Kidney glomerular epithelial cell (primary cell): ENCODE data around the gene EVC2.
A peak's percentile ranks its signal among the peaks of the same experiment; 100 is the strongest.

Experiments
- DNase-seq: peaks from one replicate; lab custom pipeline; 2025; lab: John Stamatoyannopoulos, UW

EVC2 gene

DNA sequence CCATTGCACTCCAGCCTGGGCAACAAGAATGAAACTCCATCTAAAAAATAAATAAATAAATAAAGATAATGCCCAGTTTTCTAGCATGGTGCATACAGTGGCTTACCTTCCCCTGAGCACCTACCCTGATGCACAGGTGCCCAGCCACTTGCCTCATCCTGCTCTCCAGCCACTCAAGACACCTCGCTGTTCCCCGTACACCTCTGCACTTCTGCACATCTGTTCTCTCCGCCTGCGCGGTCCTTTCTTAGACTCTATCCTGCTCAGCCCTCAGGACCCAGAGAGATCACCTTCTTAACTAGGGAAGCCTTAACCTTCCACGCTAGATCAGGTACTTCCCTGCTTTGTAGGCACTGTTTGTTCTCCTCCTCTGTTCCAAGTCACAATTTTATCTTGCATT is 5.5 kb upstream of the EVC2 start:
- DNase-seq: no peak

DNA sequence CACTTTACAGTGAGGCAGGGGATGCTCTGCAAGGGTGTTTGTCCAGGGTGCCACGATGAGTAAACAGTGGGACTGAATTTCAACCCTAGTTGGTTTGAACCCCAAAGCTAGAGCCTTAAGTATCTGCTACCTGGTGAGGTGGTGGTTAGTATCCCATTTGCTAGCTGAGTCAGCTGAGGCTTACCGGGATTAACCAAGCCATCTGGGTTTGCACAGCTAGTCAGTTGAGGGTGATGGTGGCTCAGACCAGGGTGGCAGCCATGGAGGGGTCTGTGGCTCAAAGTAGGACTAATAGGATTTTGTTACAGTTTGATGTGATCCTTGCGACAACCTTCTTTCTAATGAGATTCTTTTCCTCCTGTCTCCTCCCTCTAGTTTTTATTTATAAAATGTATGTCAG is 4.6 kb upstream of the EVC2 start:
- DNase-seq: no peak

DNA sequence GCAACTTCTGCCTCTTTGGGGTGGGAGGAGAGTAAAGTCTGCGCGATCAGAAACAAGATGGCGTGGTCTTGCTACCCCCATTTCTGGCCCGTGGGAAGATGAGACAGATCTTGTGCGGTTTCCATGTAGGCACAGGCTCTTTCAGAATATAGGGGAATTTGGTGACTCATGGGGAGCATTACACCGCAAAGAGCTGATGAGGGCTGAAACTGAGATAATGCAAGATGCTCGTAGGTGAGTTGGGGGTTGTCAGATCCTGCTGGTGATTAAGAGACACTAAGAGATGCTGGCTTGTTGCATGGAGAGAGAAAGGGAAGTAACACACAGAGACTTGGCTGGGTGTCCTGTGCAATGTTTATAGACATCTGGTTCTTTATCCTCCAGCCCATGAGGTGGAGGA is 4.2 kb upstream of the EVC2 start:
- DNase-seq: peak; percentile 71

DNA sequence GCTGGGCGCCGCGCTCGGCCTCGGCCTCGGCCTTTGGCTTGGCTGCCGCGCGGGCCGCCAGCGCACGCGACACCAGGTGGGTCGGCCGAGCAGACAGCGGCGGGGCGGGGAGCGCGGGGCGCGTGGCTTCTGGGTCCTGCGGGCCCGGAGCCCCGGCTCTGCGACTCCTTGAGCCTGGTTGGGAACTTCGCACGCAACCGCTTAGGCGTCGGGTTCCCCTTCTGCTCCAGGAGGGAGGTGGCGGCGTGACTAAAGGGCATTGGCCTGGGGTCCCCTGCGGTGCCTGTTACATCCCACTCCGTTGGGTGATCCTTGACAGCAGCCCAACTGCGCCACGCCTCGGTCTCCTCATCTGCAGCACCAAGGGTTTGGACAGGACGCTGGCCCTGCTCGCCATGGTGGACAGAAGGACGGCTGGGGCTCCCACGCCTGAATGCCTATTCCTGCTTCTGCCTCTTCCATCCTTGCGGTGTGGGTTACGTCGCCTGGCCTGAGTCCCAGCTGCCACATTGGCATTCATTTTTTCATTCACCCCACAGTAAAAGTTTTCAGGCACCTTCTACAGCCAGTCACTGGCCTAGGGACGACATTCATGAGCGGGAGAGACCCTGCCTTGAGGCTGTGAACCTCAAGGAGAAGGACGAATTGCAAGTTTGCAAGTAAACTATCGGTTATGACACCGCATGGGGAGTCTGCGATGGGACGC is 3.3 kb upstream of the EVC2 start:
- no peak for DNase-seq

DNA sequence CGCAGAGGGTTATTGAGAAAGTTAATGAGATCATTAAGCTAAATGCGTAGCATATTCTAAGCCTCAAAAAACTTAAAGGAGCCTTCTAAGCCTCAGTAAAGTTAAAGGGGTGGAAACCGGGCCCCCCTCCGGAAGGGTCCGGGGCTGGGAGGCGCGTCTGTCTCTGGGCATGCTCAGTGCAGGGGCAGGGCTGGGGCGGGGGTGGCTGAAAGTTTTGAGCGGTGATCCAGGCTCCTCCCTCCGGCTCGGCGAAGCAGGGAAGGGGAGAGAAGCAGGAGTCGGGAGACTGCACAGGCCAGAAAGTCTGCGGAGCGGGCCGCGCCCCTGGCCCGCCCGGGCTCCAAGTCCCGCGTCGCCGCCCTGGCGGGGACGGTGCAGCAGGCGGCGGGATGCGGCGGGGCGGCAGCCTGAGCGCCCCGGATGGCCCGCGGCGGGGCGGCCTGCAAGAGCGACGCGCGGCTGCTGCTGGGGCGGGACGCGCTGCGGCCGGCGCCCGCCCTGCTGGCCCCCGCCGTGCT is 2.7 kb upstream of the EVC2 start, which contains the start of gene EVC:
Gene EVC, plus strand, starts transcription at position 241 of the 518 bp plus-strand sequence. Its CDS starts 180 bp downstream, at position 421.
- DNase-seq: peak; percentile 68

DNA sequence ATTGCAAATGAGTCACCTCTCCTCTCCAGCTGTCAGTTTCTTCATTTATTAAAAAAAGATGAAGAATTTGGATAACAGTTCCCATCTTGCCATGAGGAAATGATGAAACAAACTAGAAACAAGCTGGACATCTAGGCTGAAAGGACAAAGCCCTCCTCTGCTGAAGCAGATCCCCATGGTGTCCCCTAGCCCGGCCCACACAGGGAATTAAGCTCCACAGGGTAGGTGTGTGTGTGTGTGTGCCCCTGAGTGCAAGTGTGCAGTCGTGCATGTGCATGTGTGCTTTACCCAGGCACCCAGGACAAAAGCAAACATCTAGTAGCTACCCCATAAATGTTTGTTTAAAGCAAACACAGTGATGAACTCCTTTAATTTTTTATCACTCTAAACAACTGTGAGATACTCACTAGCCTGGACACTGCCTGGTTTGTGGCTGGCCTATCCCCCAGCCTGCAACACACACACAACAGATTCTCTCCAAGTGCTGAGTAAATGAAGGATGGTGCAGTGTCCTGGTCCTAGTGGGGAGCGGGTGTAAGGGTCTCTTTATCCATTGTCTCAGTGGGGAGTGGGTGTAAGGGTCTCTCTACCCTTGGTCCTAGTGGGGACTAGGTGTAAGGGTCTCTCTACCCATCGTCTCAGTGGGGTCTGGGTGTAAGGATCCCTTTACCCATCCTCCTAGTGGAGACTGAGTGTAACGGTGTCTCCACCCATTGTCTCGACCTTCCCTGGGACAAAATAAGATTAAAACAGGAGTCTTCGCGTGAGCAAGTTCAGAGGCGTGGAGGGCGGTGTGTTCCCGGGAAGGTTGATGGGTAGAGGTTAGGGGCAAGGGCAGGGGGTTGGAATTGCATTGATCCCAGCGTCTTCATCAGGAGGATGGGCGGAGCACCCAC is 2.0 kb upstream of the EVC2 start:
- DNase-seq: peak; percentile 39

DNA sequence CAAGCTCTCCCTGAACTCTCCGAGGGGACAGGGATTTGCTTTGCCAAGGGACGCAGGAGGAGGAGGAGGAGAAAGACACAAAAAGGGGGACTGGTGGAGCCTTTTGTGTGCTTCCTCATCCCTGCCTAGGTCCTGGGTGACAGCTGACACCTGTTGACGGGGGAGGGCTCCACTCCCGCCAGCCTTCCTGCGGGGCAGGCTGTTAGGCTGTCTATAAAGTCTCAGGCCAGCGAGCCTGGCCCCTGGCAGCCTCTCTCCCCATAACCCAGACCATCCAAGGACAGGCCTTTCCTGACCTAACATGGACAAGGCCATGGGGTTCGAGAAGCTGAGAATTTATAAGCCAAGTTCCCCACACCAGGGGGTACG is 832 bp upstream of the EVC2 start:
- no peak for DNase-seq

DNA sequence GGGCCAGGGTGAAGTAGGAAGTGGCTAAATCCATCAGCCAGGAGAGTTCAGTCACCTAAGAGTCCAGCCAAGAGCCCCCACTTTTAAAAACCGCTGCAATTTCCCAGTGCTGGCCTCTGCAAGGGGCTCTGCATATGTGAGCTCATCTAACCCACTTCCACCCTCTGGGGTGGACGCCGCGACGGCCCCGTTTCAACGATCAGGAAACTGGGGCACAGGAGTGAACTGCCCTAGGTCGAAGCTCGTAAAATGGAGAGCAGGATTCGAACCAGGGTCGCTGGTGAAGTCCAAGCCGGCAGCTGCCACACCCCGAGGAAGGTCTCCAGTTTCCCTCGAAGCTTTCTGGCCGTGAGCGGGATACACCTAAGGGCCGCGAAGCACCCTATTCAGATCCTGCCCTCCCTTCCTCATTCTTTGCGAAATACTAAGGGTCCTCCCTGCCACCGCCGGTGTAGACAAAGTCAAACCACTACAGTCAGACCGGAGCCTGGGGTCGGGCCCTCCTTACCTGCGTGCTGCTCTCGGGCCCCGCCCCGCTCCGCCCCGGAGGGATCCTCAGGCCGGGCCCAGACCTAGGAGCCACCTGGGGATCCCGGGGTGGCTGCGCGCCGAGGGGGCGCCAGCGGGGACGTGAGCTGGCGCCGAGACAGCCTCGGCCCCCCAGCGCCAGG is 446 bp downstream of the EVC2 start:
- DNase-seq: peak; percentile 29

DNA sequence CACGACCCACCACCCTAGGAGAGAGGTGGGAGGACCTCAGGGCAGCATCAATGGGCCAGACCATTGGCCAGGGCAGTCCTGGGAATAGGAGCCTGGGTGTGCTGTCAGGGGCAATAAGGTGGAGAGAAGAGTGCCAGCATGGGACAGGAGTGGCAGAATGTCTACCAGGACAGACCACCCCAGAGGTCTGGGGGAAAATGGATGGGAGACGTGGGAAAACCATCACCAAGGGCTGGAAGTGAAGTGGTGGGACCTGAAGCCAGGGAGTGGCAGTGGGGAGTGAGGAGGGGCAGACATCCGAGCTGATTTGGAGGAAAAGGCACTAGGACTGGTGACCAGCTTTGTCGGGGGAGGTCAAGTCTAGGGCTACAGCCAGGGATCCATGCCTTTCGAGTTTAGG is 993 bp downstream of the EVC2 start:
- no peak for DNase-seq

DNA sequence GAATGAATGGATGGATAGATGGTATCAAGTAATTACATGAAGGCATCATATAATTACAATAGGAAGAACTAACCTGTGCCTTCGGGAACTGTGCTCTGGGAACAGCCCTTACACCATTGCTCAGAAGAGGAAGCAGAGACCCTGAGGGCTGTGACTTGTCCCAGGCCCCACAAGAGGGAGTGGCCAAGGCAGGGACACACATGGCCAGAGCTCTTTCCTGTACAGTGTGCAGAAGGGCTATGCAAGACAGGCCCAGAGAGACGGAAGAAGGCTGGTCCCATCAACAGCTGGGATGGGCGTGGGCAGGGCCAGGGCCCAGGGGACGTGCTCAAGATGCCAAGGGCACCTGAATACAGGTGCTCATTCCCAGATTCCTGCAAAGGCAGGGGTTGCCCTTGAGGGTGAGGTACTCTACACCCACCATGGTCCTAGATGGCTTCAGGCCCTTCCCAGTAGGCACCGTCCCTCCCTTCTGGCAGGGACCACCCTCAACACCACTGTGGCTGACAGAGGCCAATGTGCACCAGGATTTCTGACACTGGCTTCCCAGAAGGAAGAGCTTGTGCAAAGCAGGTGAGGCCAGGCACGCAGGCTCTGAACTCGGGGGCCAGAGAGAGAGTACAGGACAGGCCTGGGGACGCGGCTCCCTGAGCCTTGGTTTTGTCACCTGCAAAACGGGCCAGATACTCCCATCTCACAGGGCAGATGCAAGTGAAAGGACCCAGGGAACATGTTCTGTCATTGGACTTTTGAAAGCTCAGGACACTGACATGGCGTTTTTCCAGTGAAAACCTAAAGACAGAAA is 1.7 kb downstream of the EVC2 start:
- no peak for DNase-seq

DNA sequence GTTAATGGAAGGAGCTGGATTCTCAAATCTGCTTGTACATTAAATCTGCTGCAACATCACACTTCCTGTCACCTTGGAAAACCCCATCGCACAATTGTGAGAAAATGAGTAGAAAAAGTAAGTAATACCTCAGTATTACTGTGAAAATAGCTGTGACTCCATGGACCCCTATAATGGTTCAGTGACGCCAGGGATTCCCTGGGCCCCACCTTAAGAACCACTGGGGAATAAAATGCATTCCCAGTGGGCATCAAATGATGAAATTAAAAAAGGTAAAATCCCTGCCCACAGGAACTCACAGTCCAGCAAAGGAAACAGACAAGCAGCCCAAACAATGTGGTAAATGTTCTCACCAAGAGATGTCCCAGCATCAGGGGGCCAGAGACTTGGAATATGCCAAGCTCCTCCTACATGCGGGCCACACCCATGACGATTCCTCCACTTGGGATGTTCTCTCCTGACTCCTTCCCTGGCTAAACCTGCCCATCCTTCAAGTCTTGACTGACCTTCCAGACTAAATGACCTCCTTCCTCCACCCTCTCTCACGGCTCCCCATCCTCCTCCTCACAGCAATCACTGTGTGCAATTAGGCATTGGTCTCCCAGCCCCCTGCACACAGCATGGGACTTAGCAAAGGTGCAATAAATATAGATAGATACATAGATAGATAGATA is 2.6 kb downstream of the EVC2 start:
- no peak for DNase-seq

DNA sequence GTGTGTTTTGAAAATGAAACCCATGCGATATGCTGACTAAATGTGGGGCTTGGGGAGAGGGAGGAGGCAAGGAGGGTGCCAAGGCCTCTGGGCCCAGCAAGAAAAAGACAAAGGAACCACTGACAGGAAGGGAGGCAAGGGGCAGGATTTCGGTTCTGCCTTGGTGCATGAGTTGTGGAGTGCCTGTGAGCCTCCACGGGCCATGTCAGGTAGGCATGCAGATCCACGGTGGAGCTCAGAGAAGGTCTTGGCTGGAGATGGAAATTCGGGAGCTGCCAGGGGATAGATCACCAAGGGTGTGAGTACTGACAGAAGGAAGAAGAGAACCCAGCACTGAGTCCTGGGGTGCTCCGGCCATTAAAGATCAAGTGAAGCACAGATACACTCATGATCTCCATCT is 4.1 kb downstream of the EVC2 start:
- DNase-seq: no peak

DNA sequence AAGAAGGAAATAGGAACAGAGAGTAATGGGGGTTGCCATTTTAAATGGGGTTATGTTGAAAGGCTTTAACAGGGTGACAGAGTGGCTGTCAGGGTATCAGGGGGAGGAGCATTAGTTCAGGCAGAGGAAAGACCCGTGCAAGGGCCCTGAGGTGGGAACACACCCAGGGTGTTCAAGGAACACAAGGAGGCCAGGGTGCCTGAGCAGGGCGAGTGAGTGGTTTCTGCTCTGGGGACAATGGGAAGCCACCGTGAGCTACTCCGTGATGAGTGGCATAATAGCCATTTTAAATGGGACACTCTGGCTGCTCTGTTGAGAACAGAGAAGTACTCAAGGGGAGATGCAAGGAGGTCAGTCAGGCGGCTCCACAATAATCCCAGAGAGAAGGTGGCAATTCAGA is 4.5 kb downstream of the EVC2 start:
- DNase-seq: no peak

DNA sequence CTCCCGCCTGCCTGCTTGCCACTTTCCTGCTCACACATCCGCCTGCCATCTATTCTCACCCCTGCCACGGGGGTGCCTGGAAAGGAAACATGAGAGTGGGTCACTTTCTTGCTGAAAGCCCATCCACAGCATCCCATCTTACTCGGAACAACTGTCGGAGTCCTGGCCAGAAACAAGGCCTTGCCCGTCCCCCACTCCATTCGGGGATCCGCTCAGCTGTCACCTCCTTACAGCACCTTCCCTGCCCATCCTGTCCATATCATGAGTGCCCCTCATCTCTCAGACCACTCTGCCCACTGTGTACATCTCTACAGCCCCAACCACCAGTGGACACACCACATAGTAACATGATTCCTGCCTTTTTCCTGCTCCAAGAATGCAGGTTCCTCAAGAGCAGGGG is 6.4 kb downstream of the EVC2 start:
- no peak for DNase-seq

DNA sequence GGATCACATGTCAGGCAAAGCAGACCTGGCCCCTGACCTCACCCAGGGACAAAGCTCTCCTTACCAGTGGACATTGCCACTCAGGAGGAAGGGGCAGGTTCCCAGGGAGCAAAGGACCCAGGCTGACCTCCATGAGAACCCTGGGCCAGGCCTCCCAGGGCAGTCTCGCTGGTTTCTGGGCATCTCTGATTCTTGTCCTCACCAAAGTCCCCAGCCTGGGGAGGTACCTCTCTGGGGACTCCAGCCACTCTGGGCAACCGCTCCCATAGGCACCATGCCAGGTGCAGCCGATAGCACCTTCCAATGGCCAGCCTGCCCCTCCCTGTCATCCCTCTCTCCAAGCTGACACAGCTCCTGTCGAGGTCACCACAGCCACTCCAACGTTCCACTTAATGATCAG is 7.9 kb downstream of the EVC2 start:
- DNase-seq: no peak

DNA sequence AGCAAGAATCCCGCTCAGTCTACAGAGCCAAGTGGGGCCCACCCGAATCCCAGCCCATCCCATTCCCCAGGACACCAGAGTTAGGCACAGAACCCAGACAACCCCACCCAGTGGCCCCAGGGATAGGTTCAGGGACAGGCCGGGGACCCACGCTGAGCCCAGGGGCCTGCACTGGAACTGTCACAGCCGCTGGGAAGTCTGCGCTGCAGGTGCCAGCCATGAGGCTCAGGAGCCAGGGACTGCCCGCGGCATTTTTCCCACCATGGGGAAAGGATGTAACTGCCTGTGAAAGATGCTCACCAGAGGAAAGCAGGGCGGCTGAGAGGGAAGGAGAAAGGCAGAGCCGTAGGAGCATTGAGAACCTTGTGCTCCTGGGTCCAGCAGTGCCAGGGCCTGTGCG is 12.0 kb downstream of the EVC2 start:
- DNase-seq: no peak

DNA sequence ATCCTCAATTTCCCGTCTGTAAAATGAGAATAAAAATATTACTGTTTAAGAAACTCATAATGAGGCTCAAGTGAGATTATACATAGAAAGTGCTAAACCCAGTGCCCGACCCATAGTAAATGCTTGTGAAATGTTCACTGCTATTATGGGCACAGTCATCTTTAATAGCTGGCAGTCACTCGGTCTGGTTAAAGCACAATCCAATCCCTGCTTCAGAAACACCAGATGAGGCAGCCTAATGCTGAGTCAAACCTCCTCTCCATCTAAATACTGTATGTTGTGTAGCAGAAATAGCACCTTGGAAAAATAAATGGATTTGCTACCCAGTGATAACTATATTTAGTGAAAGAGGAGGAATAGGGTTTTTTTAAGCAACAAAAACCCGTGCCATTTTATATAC is 14.5 kb downstream of the EVC2 start:
- DNase-seq: no peak

DNA sequence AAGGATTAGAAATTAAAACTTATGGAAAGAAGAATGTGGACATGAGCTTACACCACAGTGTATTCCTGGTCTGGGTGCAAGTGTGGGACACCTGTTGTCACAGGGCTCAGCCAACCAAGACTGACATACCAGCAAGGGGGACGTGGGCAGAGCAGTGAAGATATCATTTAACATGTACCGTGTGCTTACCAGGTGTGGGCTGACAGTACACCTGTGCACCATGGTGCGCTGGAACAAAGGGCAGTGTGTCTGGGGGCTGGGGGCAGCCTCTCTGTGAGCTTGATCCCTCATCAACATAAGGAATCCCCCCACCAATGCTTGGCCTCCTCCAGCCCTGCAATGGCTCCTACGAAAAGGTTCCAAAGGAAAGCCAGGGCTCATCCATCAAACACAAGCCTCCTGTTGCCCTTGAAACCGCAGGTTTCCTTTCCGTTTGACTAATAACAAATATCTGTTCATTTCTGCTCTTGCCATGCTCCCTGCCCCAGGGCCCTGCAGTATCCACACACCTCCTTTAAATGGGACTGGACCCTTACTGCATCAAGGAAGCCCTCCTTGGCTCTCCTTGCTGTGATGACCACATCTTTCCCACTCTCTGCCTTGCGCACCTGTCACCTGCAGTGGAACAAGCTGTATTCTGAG is 16.7 kb downstream of the EVC2 start:
- DNase-seq: no peak

DNA sequence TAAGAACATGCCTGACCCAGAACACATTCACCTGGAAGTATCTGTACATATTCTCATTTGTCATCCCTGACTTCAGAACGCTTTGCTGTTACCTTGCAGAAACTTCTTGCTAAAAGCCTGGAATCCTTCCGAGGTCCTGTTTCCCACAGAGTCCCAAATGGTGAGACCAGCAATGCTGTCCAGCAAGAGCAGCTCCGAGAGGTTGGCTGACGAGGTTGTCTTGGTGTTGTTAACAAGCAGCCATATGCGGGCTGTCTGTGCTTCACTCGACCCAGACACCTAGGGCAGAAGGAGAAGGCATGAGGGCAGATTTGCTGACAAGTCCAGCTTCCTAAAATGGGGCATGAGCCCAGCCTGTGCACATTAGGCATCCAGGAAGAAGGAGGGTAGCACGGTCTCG is 19.3 kb downstream of the EVC2 start:
- DNase-seq: no peak

DNA sequence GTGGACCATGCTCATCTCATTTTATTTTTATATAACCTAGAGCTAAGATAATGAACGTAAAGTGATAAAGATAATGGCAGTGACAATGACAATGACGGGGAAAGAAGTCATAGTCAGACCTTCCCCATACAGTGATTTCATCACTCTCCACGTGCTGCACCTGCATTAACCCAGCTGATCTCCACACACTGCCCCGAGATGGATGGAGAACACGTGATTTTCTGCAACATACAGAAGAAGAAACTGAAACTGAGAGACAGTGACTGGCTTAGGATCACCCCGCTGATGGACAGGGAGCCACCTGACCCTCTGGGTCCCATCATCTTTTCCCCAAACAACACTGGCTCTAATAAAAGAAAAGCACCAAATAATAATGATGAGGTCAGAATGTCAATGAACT is 22.0 kb downstream of the EVC2 start:
- no peak for DNase-seq

DNA sequence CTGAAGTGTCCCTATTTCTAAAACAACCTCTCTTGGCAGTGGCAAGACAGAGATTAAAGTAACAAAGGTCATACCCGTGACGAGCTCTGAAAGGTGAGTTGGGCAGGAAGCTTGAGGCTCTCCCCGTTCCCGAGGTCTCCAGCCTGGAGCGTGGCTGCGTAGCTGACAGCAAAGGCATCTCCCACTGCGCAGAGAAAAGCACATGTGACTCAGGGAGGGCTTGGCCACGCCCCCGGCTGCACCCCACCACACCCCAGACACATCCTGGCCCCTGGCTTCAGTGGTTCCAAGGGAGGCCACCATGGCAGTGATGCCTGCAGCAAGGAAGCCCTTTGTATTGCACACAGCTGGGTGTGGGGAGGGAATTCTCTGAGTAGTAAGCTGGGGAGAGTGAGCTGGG is 23.1 kb downstream of the EVC2 start:
- no peak for DNase-seq
